Measurements from ENCODE around the gene APLF.

DNA sequence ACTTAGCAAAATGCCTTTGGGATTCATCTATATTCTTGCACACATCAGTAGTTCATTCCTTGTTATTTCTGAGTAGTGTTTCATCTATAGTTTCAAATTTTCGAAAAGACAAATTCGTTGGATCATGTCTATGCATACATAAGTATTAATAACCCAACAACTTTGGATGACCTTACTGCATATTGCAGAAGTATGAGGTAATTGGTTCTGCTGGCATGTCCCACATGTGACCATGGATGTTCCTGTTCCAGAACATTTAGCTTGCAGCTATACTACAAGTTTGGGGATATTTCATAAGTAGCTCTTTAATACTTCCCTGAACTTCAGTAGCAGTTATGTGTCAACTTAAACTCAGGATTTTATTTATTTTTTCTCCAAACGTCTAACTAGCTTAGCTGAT is 44.9 kb downstream of the APLF start:
- TF ChIP-seq YY1 (IDR thresholded peaks at IDR 0.05; ENCODE audit: insufficient read depth, insufficient read length): no peak
- TF ChIP-seq ZNF274 (IDR thresholded peaks at IDR 0.05; ENCODE audit: low read depth, low read length): no peak
- TF ChIP-seq SUZ12 (IDR thresholded peaks at IDR 0.05; ENCODE audit: extremely low read depth, insufficient read depth, insufficient read length): no peak
